ENCODE data around the gene HOXC13.

DNA sequence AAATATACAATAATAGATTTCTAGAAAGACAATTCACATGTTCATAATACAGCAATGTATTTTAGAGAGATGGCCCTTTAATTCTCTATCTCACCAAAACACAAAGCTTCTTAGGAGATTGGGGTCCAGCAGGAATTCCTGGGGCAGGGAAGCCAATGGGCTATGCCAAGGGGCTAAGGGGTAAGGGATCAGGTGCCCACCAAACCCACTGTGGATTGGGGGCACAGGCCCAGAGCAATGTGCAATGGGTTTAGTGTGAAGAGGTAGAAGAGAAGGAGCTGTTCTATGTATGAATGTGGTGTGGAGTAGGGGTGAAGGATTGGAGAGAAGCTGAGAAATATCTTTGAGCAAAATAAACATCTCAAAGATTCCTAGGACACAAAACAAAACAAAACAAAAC is 2.6 kb downstream of the HOXC13 start:
- TF ChIP-seq, protein P1, sequence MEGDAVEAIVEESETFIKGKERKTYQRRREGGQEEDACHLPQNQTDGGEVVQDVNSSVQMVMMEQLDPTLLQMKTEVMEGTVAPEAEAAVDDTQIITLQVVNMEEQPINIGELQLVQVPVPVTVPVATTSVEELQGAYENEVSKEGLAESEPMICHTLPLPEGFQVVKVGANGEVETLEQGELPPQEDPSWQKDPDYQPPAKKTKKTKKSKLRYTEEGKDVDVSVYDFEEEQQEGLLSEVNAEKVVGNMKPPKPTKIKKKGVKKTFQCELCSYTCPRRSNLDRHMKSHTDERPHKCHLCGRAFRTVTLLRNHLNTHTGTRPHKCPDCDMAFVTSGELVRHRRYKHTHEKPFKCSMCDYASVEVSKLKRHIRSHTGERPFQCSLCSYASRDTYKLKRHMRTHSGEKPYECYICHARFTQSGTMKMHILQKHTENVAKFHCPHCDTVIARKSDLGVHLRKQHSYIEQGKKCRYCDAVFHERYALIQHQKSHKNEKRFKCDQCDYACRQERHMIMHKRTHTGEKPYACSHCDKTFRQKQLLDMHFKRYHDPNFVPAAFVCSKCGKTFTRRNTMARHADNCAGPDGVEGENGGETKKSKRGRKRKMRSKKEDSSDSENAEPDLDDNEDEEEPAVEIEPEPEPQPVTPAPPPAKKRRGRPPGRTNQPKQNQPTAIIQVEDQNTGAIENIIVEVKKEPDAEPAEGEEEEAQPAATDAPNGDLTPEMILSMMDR (IDR thresholded peaks at IDR 0.05): no peak
- TF ChIP-seq POLR2A (IDR thresholded peaks at IDR 0.05): no peak

Data from testis (tissue), 2 donors.